Liver (tissue), 9 donors: Measurements from ENCODE around the gene SLC27A4. TPM values are rescaled to one million over a fixed set of nuclear protein-coding genes. Genes with fewer than 3 reads are reported as not detected.
A peak's percentile ranks its signal among the peaks of the same experiment; 100 is the strongest.

ENCODE experiments used
- DNase-seq: peaks from one replicate; pipeline ENCODE4 v3.0.0-alpha.2; 2017; ENCODE audit warnings: low spot score
- H3K27ac ChIP-seq, 2 donors: one replicate each; pipeline ENCODE4 v1.7.0; 2013; ENCODE audit warnings: inconsistent platforms in 2 of 2, low read length in 2 of 2, control low read depth in 1 of 2, low read depth in 1 of 2, mild to moderate bottlenecking in 1 of 2
- H3K27me3 ChIP-seq, 4 donors: one replicate each; pipeline versions ENCODE4 v1.6.1 to v1.7.0; 2013; ENCODE audit warnings: low read length in 3 of 4, inconsistent platforms in 1 of 4, mild to moderate bottlenecking in 1 of 4, moderate library complexity in 1 of 4; ENCODE audit not compliant: control insufficient read depth in 4 of 4, insufficient read depth in 4 of 4
- H3K36me3 ChIP-seq, 4 donors: one replicate each; pipeline versions ENCODE4 v1.6.1 to v1.7.0; 2013; ENCODE audit warnings: low read length in 3 of 4, mild to moderate bottlenecking in 3 of 4, low read depth in 1 of 4, moderate library complexity in 1 of 4; ENCODE audit not compliant: control insufficient read depth in 4 of 4, insufficient read depth in 3 of 4
- H3K4me1 ChIP-seq, 4 donors: one replicate each; pipeline versions ENCODE4 v1.6.1 to v1.7.0; 2013; ENCODE audit warnings: low read length in 3 of 4, mild to moderate bottlenecking in 3 of 4, moderate library complexity in 1 of 4; ENCODE audit not compliant: control insufficient read depth in 4 of 4, insufficient read depth in 4 of 4
- H3K4me3 ChIP-seq, 3 donors: one replicate each; pipeline versions ENCODE4 v1.6.1 to v1.7.0; 2013; ENCODE audit warnings: low read length in 3 of 3, control low read depth in 1 of 3, low read depth in 1 of 3, mild to moderate bottlenecking in 1 of 3
- H3K9ac ChIP-seq, 2 donors: one replicate each; pipeline ENCODE4 v1.7.0; 2013; ENCODE audit warnings: low read length in 2 of 2, mild to moderate bottlenecking in 2 of 2, moderate library complexity in 2 of 2, control low read depth in 1 of 2, low read depth in 1 of 2
- H3K9me3 ChIP-seq, 4 donors: one replicate each; pipeline versions ENCODE4 v1.6.1 to v1.7.0; 2013; ENCODE audit warnings: low read length in 3 of 4; ENCODE audit not compliant: control insufficient read depth in 4 of 4
- ATF3 ChIP-seq: IDR thresholded peaks from 2 replicates; pipeline ENCODE4 v1.6.1; 2016; ENCODE audit warnings: antibody characterized with exemption
- CTCF ChIP-seq: fragments of 150-350 bp; IDR thresholded peaks from 2 replicates; pipeline ENCODE4 v1.5.1; 2017; ENCODE audit warnings: improper control_type of control experiment, low read depth, low read length; ENCODE audit not compliant: missing input control
- EGR1 ChIP-seq, 2 donors: IDR thresholded peaks; 2 replicates each; pipeline ENCODE4 v1.6.1; 2016 to 2018; ENCODE audit warnings: antibody characterized with exemption in 2 of 2, low read depth in 2 of 2
- FOXA1 ChIP-seq: IDR thresholded peaks from 2 replicates; pipeline ENCODE4 v1.6.1; 2016; ENCODE audit warnings: antibody characterized with exemption
- FOXA2 ChIP-seq: IDR thresholded peaks from 2 replicates; pipeline ENCODE4 v1.6.1; 2016; ENCODE audit warnings: antibody characterized with exemption
- GABPA ChIP-seq, 2 donors: IDR thresholded peaks in 1 of 2; conservative IDR thresholded peaks in 1 of 2; 2 replicates each; pipeline ENCODE4 v1.6.1; 2016; ENCODE audit warnings: antibody characterized with exemption in 2 of 2, mild to moderate bottlenecking in 1 of 2, moderate library complexity in 1 of 2
- HNF4A ChIP-seq, 2 donors: conservative IDR thresholded peaks; 2 replicates each; pipeline ENCODE4 v1.6.1; 2016; ENCODE audit warnings: antibody characterized with exemption in 2 of 2, mild to moderate bottlenecking in 2 of 2
- HNF4G ChIP-seq: IDR thresholded peaks from 2 replicates; pipeline ENCODE4 v1.6.1; 2016; ENCODE audit warnings: antibody characterized with exemption
- JUND ChIP-seq, 2 donors: IDR thresholded peaks; 2 replicates each; pipeline ENCODE4 v1.6.1; 2016; ENCODE audit warnings: antibody characterized with exemption in 2 of 2
- MAX ChIP-seq: IDR thresholded peaks from 2 replicates; pipeline ENCODE4 v1.6.1; 2016; ENCODE audit warnings: antibody characterized with exemption
- NR2F2 ChIP-seq: IDR thresholded peaks from 2 replicates; pipeline ENCODE4 v1.6.1; 2016; ENCODE audit warnings: antibody characterized with exemption
- RAD21 ChIP-seq, 2 donors: IDR thresholded peaks; 2 replicates each; pipeline ENCODE4 v1.6.1; 2016; ENCODE audit warnings: antibody characterized with exemption in 2 of 2, mild to moderate bottlenecking in 2 of 2
- REST ChIP-seq: IDR thresholded peaks from 2 replicates; pipeline ENCODE4 v1.6.1; 2016; ENCODE audit warnings: antibody characterized with exemption, mild to moderate bottlenecking
- RXRA ChIP-seq, 2 donors: IDR thresholded peaks; 2 replicates each; pipeline ENCODE4 v1.6.1; 2017 to 2018; ENCODE audit warnings: antibody characterized with exemption in 2 of 2, mild to moderate bottlenecking in 1 of 2
- SP1 ChIP-seq: IDR thresholded peaks from 2 replicates; pipeline ENCODE4 v1.6.1; 2018; ENCODE audit warnings: antibody characterized with exemption, mild to moderate bottlenecking
- TAF1 ChIP-seq: conservative IDR thresholded peaks from 2 replicates; pipeline ENCODE4 v1.6.1; 2016; ENCODE audit warnings: antibody characterized with exemption, mild to moderate bottlenecking
- YY1 ChIP-seq: IDR thresholded peaks from 2 replicates; pipeline ENCODE4 v1.6.1; 2016; ENCODE audit warnings: antibody characterized with exemption, mild to moderate bottlenecking
- ZBTB33 ChIP-seq: IDR thresholded peaks from 2 replicates; pipeline ENCODE4 v1.6.1; 2016; ENCODE audit warnings: antibody characterized with exemption
- WGBS: extraction: QIAGEN DNeasy Blood & Tissue Kit; methylation state at CpG from one replicate; pipeline ENCODE4 v1.1.7; 2013; 5-methylcytosine and 5-hydroxymethylcytosine counted together
- polyA plus RNA-seq, 2 donors: library from polyadenylated mRNA; stranded (reverse) in 1 of 2; unstranded in 1 of 2; fragments of 200-250 nt in 1 of 2; fragments of >200 nt in 1 of 2; fragmentation: Nextera tagmentation in 1 of 2; extraction: Ambion mirVana in 1 of 2; gene quantifications; one replicate each; pipeline versions ENCODE4 v1.2.1 to v1.2.3, GENCODE V29; 2013 to 2015
- total RNA-seq, 2 donors: library from RNA; depleted of rRNA; stranded (reverse); fragments of >200 nt; gene quantifications; one replicate each; pipeline ENCODE4 v1.2.3, GENCODE V29; 2014
- donor health status: healthy.
- donor health status: healthy.
- donor health status: healthy.
- donor health status: healthy.
- donor health status: healthy.

Gene SLC27A4
- total RNA-seq (10 to 100 TPM in 1 of 2 donors, 1 to 10 TPM in 1; 5.9 to 18.6 TPM), polyA plus RNA-seq (10 to 100 TPM; 10.8 to 36.4 TPM)

- Histone ChIP-seq H3K27me3 (no peaks in the 10 kb centered on the region), H3K27ac (peak within 1 kb of the TSS; percentile 71 to 72), H3K9ac (peak within 1 kb of the TSS; percentile 60 to 75), H3K36me3 (peaks cover 2 to 19% (median 8%) of the 10 kb centered on the region in 4 donors), H3K4me1 (peaks cover 0 to 18% (median 11%) of the 10 kb centered on the region in 4 donors), H3K4me3 (peak within 1 kb of the TSS; percentile 73 to 82 (median 81)), H3K9me3 (no peaks in the 10 kb centered on the region)
- 5% methylated on average over 75 of the region's 75 CpGs for WGBS
- TF ChIP-seq YY1 = peak; percentile 56
- no peak for TF ChIP-seq ZBTB33
- no peak for TF ChIP-seq MAX
- TF ChIP-seq RXRA (IDR thresholded peaks at IDR 0.05) = no peak
- TF ChIP-seq HNF4A (conservative IDR thresholded peaks at IDR 0.05) = peak; percentile 27
- peak in 1 of 2 donors; percentile 44 for TF ChIP-seq GABPA (IDR thresholded peaks at IDR 0.05 in 1 of 2, conservative IDR thresholded peaks at IDR 0.05 in 1 of 2)
- TF ChIP-seq REST = no peak
- no peak for TF ChIP-seq FOXA1
- no peak for TF ChIP-seq HNF4G
- peak; percentile 47 for TF ChIP-seq SP1
- TF ChIP-seq FOXA2 = no peak
- no peak for TF ChIP-seq EGR1 (IDR thresholded peaks at IDR 0.05; ENCODE audit: low read depth in 2 of 2)
- TF ChIP-seq CTCF = no peak
- no peak for TF ChIP-seq TAF1
- peak; percentile 77 for TF ChIP-seq ATF3
- no peak for TF ChIP-seq RAD21 (IDR thresholded peaks at IDR 0.05)
- no peak for TF ChIP-seq NR2F2
- no peak for TF ChIP-seq JUND (IDR thresholded peaks at IDR 0.05)
- DNase-seq = peak; percentile 80
Observed at GRCh38 chr9:128339761-128340690, at the start of gene SLC27A4. Gene SLC27A4 (plus strand): TSS chr9:128340527. CDS start chr9:128343133, 2,606 bp downstream.
